Esophagus muscularis mucosa (tissue), 4 donors: ENCODE results near the gene TMEM140. TPM values are rescaled to one million over a fixed set of nuclear protein-coding genes. Genes with fewer than 3 reads are reported as not detected.

Experiments
- DNase-seq: peaks from one replicate; pipeline ENCODE4 v3.0.0-alpha.2; 2017; ENCODE audit errors: extremely low spot score
- H3K27ac ChIP-seq, 4 donors: fragments of 200-600 bp; sonication (generic); replicated peaks in 1 of 4; 1 replicate in 3 of 4; 2 replicates in 1 of 4; pipeline ENCODE4 v1.5.1; 2016 to 2019; ENCODE audit warnings: mild to moderate bottlenecking in 1 of 4
- H3K27me3 ChIP-seq, 4 donors: fragments of 200-600 bp; sonication (generic); one replicate each; pipeline versions ENCODE4 v1.5.1 to v1.6.0; 2016 to 2019
- H3K36me3 ChIP-seq, 4 donors: fragments of 200-600 bp; sonication (generic); one replicate each; pipeline ENCODE4 v1.5.1; 2016 to 2019
- H3K4me1 ChIP-seq, 4 donors: fragments of 200-600 bp; sonication (generic); one replicate each; pipeline ENCODE4 v1.5.1; 2016 to 2019
- H3K4me3 ChIP-seq, 4 donors: fragments of 200-600 bp; sonication (generic); 1 replicate in 2 of 4; 2 replicates in 2 of 4; pipeline ENCODE4 v1.5.1; 2016 to 2019; ENCODE audit warnings: mild to moderate bottlenecking in 4 of 4, moderate library complexity in 1 of 4
- H3K9me3 ChIP-seq, 4 donors: fragments of 200-600 bp; sonication (generic); 1 replicate in 3 of 4; 2 replicates in 1 of 4; pipeline ENCODE4 v1.5.1; 2016 to 2019
- CTCF ChIP-seq, 3 experiments: fragments of 200-600 bp in 2 of 3; fragments of 450-650 bp in 1 of 3; sonication (generic) in 2 of 3; IDR thresholded peaks; one replicate each; pipeline ENCODE4 v1.5.1; 2017 to 2019; ENCODE audit warnings: antibody characterized with exemption in 3 of 3, mild to moderate bottlenecking in 2 of 3, moderate library complexity in 1 of 3
- EP300 ChIP-seq: sonication (generic); formaldehyde crosslinking; IDR thresholded peaks from one replicate; pipeline ENCODE4 v1.6.1; 2017; ENCODE audit warnings: antibody characterized with exemption
- POLR2A ChIP-seq: fragments of 450-650 bp; IDR thresholded peaks from one replicate; pipeline ENCODE4 v1.6.1; 2017; ENCODE audit warnings: antibody characterized with exemption, moderate library complexity, mild to moderate bottlenecking, low read depth
- POLR2AphosphoS5 ChIP-seq, 2 donors: sonication (generic); formaldehyde crosslinking; IDR thresholded peaks; one replicate each; pipeline ENCODE4 v1.6.1; 2017; ENCODE audit warnings: antibody characterized with exemption in 2 of 2
- WGBS: methylation state at CpG from one replicate; pipeline ENCODE4 v1.1.5; 2018; 5-methylcytosine and 5-hydroxymethylcytosine counted together
- intact Hi-C: fragments of 100-400 bp; cut with DNase I; formaldehyde crosslinking; loops from one replicate; pipeline ENCODE4 v1.15.1; 2023
- total RNA-seq, 4 donors: library from RNA; depleted of rRNA; stranded (reverse); fragments of >200 nt; gene quantifications; one replicate each; pipeline versions ENCODE4 v1.1.0 to v1.2.1, GENCODE V29; 2016

Gene TMEM140
- total RNA-seq, 4 donors from 2014 or later: 13.0 to 21.2 (median 17.1) TPM

DNA sequence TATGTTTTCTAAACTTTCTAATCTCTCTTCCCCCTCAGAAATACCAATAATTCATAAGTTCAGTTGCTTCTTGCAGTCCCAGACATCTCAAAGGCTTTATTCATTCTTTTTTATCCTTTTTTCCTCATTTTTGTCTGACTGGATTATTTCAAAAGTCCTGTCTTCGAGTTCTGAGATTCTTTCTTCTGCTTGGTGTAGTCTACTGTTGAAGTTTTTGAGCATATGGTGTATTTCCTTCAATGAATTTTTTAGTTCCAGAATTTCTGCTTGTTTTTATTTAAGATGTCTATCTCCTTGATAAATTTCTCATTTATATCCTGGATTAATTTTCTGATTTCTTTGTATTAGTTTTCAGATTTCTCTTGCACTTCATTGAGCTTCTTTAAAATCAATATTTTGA, 8.4 kb downstream of the TMEM140 start:
- Histone ChIP-seq H3K27me3 (no peaks in the 10 kb centered on the region), H3K4me3 (no peak overlapping the region), H3K4me1 (peaks cover 29 to 54% (median 40%) of the 10 kb centered on the region in 4 donors), H3K36me3 (peaks cover 0 to 26% (median 8%) of the 10 kb centered on the region in 4 donors), H3K27ac (no peak overlapping the region), H3K9me3 (peaks cover 0 to 12% (median 5%) of the 10 kb centered on the region in 4 donors)
- intact Hi-C loops: no loop called here
- 87% methylated on average over 1 of the region's 1 CpG for WGBS
- DNase-seq: no peak
- TF ChIP-seq EP300: no peak
- no peak for TF ChIP-seq POLR2A
- TF ChIP-seq CTCF (IDR thresholded peaks at IDR 0.05): no peak
- no peak for TF ChIP-seq POLR2AphosphoS5 (IDR thresholded peaks at IDR 0.05)

DNA sequence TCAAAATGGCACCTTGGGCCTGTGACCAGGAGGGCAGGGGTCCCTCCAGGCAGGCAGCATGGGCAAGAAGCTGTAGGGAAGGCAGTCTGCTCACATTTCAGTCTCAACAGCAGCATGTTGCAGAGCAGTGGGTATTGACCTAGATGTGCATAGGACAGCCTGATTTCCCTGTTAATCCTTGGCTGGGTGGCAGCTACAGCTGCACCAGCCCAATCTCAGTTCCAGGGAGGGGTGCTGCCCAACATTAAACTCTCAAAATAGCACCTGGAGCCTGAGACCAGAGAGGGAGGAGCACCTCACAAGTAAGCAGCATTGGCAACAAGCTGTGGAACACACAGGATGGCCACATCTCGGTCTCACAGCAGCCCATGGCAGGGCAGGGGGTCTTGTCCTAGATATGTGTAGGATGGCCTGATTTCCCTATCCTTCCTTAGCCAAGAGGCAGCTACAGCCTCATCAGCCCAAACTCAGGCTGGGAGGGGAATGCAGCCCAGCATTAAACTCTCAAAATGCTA, 10.3 kb downstream of the TMEM140 start:
- WGBS: 88% methylated on average over 1 of the region's 1 CpG
- no peak for TF ChIP-seq EP300
- TF ChIP-seq POLR2AphosphoS5 (IDR thresholded peaks at IDR 0.05): no peak
- TF ChIP-seq CTCF (IDR thresholded peaks at IDR 0.05): no peak
- no peak for TF ChIP-seq POLR2A
- no peak overlapping the region for H3K4me3 ChIP-seq
- peaks cover 35 to 57% (median 43%) of the 10 kb centered on the region in 4 donors for H3K4me1 ChIP-seq
- no peaks in the 10 kb centered on the region for H3K27me3 ChIP-seq
- H3K36me3 ChIP-seq: peaks cover 0 to 9% (median 3%) of the 10 kb centered on the region in 4 donors
- H3K9me3 ChIP-seq: peaks cover 0 to 12% (median 5%) of the 10 kb centered on the region in 4 donors
- no peak for DNase-seq
- intact Hi-C loops: no loop called here
- H3K27ac ChIP-seq: peak overlapping the region in 3 of 4 donors; percentile 29 to 49 (median 31)

GRCh38 chr7:135158874-135159273, 11.0 kb downstream of the TMEM140 start:
- 83% methylated on average over 6 of the region's 6 CpGs for whole genome bisulfite sequencing
- peaks cover 35 to 60% (median 43%) of the 10 kb centered on the region in 4 donors for H3K4me1 ChIP-seq
- peaks cover 0 to 12% (median 4%) of the 10 kb centered on the region in 4 donors for H3K36me3 ChIP-seq
- no peak for TF ChIP-seq POLR2AphosphoS5 (IDR thresholded peaks at IDR 0.05)
- no peak for TF ChIP-seq POLR2A
- TF ChIP-seq EP300: no peak
- TF ChIP-seq CTCF (IDR thresholded peaks at IDR 0.05): no peak
- DNase-seq: no peak
- peak overlapping the region in 3 of 4 donors; percentile 29 to 66 (median 49) for H3K27ac ChIP-seq
- peaks cover 0 to 12% (median 5%) of the 10 kb centered on the region in 4 donors for H3K9me3 ChIP-seq
- intact Hi-C loops: no loop called here
- no peak overlapping the region for H3K4me3 ChIP-seq
- no peaks in the 10 kb centered on the region for H3K27me3 ChIP-seq

DNA sequence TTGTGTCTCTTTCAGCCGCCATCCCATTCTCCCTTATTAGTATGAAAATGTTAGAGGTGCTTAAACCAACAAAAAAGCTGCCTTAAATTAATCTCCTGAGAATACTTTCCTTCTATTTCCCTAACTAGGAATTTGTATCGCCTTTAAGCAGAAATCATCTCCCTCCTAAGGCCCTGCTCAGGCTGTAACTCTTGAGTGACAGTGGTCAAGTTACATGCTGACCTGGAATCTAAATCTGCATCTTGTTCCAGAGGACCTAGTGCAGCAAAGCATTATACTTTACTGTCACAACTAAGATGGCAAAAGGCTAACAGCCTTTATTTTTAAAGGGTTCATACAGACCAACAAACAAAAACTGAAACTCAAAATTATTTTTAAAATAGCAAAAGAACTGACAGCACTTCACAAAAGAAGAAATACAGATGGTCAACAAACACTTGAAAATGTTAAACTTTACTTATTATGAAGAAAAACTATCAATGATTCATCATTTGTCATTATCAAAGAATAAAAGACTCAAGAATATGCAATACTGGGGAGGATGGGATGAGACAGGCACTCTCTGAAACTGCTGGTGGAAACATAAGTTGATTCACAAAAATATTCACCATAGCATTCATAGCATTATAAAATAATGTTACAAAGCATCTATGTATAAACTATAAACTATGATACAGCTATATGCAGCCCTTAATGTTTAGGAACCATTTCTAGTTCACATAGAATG, 11.7 kb downstream of the TMEM140 start:
- WGBS: 90% methylated on average over 2 of the region's 2 CpGs

More for the DNA sequence above, 11.7 kb downstream of the TMEM140 start:
- TF ChIP-seq POLR2AphosphoS5 (IDR thresholded peaks at IDR 0.05) (no peak), POLR2A (no peak), CTCF (IDR thresholded peaks at IDR 0.05) (no peak), EP300 (no peak)
- Histone ChIP-seq H3K9me3 (peaks cover 0 to 12% (median 5%) of the 10 kb centered on the region in 4 donors), H3K27ac (peak overlapping the region; percentile 49 to 66 (median 56)), H3K27me3 (no peaks in the 10 kb centered on the region), H3K36me3 (peaks cover 0 to 18% (median 10%) of the 10 kb centered on the region in 4 donors), H3K4me3 (no peak overlapping the region), H3K4me1 (peaks cover 37 to 66% (median 47%) of the 10 kb centered on the region in 4 donors)
- intact Hi-C loops: no loop called here
- no peak for DNase-seq
